Thyroid gland (tissue), 4 donors: Measurements from ENCODE around the gene CFAP107.

ENCODE experiments used
- CTCF ChIP-seq, 6 experiments: fragments of 200-600 bp in 3 of 6; fragments of 450-650 bp in 3 of 6; sonication (generic) in 3 of 6; IDR thresholded peaks; one replicate each; pipeline ENCODE4 v1.5.1; 2016 to 2019; ENCODE audit warnings: antibody characterized with exemption in 6 of 6, mild to moderate bottlenecking in 2 of 6, inconsistent platforms in 1 of 6, moderate library complexity in 1 of 6
- POLR2A ChIP-seq, 2 donors: fragments of 450-650 bp; IDR thresholded peaks; one replicate each; pipeline ENCODE4 v1.6.1; 2017; ENCODE audit warnings: antibody characterized with exemption in 2 of 2, mild to moderate bottlenecking in 2 of 2, moderate library complexity in 1 of 2

DNA sequence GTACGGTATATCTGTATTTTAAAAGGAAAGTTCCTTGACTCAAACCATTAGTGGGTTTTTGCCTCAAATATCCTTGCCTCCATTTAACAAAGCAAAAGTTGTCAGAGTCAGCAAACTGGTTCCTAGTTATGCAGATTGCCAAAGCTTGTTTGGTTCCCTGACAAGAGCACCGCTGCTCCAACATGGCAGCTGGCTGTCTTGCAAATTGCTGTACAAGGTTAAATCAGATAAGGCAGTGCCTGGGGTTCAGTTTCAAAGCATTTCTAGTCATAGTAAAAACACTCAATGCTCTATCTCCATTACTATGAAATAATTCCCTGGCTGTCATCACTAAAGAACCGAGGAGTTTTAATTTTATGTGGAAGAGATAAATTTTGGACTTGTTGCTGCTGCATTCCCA, 11.3 kb upstream of the CFAP107 start:
- TF ChIP-seq POLR2A (IDR thresholded peaks at IDR 0.05), result no peak
- no peak for TF ChIP-seq CTCF (IDR thresholded peaks at IDR 0.05)
